AG04450 (cell line): ENCODE measurements around the gene PARP9. TPM values are rescaled to one million over a fixed set of nuclear protein-coding genes. Genes with fewer than 3 reads are reported as not detected.

Source experiments
- CTCF ChIA-PET: fragments of 300-600, 350-600 bp; formaldehyde crosslinking; extraction: SDS; loops from one replicate; lab custom pipeline; 2022; ENCODE audit warnings: antibody characterized with exemption, inconsistent platforms; lab: Charles Lee
- POLR2A ChIA-PET: fragments of 350-600 bp; formaldehyde crosslinking; extraction: SDS; loops from one replicate; lab custom pipeline; 2021; ENCODE audit warnings: antibody characterized with exemption, inconsistent platforms; lab: Yijun Ruan, JAX
- DNase-seq: peaks from one replicate; pipeline ENCODE4 v3.0.0-alpha.2; 2011; ENCODE audit warnings: low read depth, low spot score
- H3K27ac ChIP-seq: one replicate; pipeline ENCODE4 v1.5.1; 2012; ENCODE audit warnings: low read depth, low read length, control low read depth
- H3K27me3 ChIP-seq: one replicate; pipeline ENCODE4 v1.6.0; 2012; ENCODE audit warnings: low read length; ENCODE audit not compliant: control insufficient read depth, insufficient read depth
- H3K4me3 ChIP-seq: 2 replicates; pipeline ENCODE4 v1.5.1; 2011; ENCODE audit warnings: mild to moderate bottlenecking, low read depth, low read length, control low read depth
- H3K9me3 ChIP-seq: 2 replicates; pipeline ENCODE4 v1.5.1; 2012; ENCODE audit warnings: low read length; ENCODE audit not compliant: control insufficient read depth, insufficient read depth
- CTCF ChIP-seq: IDR thresholded peaks from 2 replicates; pipeline ENCODE4 v1.5.1; 2011; ENCODE audit warnings: low read depth, low read length, control low read depth, inconsistent platforms
- polyA plus RNA-seq: library from polyadenylated mRNA; depleted of rRNA; stranded (reverse); fragments of >200 nt; gene quantifications from 2 replicates; pipeline ENCODE4 v1.2.3, GENCODE V29; 2011

Gene PARP9
- polyA plus RNA-seq, 1 experiment, result 24.4 TPM

GRCh38 chr3:122563717-122564025 lies 429 bp downstream of the PARP9 start:
- ChIA-PET CTCF (interaction anchor here (0.6 to 10.0 kb wide), 4 partner anchors 18 to 179 kb away, joined by 3 to 129 read pairs (median 14); partner anchors contain the start of genes FAM162A and PARP14), POLR2A (interaction anchor here (1.0 kb wide), 1 partner anchor 116 kb away, joined by 4 read pairs; no protein-coding TSS in a partner anchor)
- no peak for TF ChIP-seq CTCF
- DNase-seq, result no peak
- no peaks in the 10 kb centered on the region for H3K27me3 ChIP-seq
- H3K9me3 ChIP-seq, result no peaks in the 10 kb centered on the region
- peak overlapping the region; percentile 82 for H3K4me3 ChIP-seq
- H3K27ac ChIP-seq, result no peak overlapping the region

- CTCF ChIA-PET, result interaction anchor here (1.3 to 10.0 kb wide), 3 partner anchors 17 to 262 kb away, joined by 3 to 129 read pairs (median 3); partner anchors contain the start of gene PARP14
- H3K27me3 ChIP-seq, result no peaks in the 10 kb centered on the region
- H3K9me3 ChIP-seq, result no peaks in the 10 kb centered on the region
- peak overlapping the region; percentile 82 for H3K4me3 ChIP-seq
- no peak for DNase-seq
- no peak for TF ChIP-seq CTCF
- POLR2A ChIA-PET, result no interaction called here
- no peak overlapping the region for H3K27ac ChIP-seq
Measured at GRCh38 chr3:122562923-122563716, 980 bp downstream of the PARP9 start.

GRCh38 chr3:122560680-122561079 lies 3.4 kb downstream of the PARP9 start:
- Histone ChIP-seq H3K9me3 (no peaks in the 10 kb centered on the region), H3K27me3 (no peaks in the 10 kb centered on the region), H3K4me3 (no peak overlapping the region), H3K27ac (no peak overlapping the region)
- ChIA-PET CTCF (interaction anchor here (1.1 to 10.0 kb wide), 4 partner anchors 118 to 1013 kb away, joined by 3 to 129 read pairs (median 4); partner anchors contain the start of gene PARP14), POLR2A (no interaction called here)
- DNase-seq, result no peak
- peak; percentile 69 for TF ChIP-seq CTCF

- no peak overlapping the region for H3K4me3 ChIP-seq
- DNase-seq, result no peak
- H3K9me3 ChIP-seq, result no peaks in the 10 kb centered on the region
- no peaks in the 10 kb centered on the region for H3K27me3 ChIP-seq
- CTCF ChIA-PET, result interaction anchor here (0.6 to 10.0 kb wide), 9 partner anchors 11 to 1013 kb away, joined by 3 to 129 read pairs (median 4); partner anchors contain the start of genes KPNA1 and PARP14
- POLR2A ChIA-PET, result no interaction called here
- TF ChIP-seq CTCF, result no peak
- no peak overlapping the region for H3K27ac ChIP-seq
Measured at GRCh38 chr3:122559906-122560305, 4.2 kb downstream of the PARP9 start.

- TF ChIP-seq CTCF, result no peak
- POLR2A ChIA-PET, result no interaction called here
- CTCF ChIA-PET, result interaction anchor here (0.5 to 10.0 kb wide), 6 partner anchors 10 to 1011 kb away, joined by 3 to 129 read pairs (median 4); partner anchors contain the start of gene PARP14
- Histone ChIP-seq H3K9me3 (no peaks in the 10 kb centered on the region), H3K4me3 (no peak overlapping the region), H3K27me3 (no peaks in the 10 kb centered on the region), H3K27ac (no peak overlapping the region)
- DNase-seq, result no peak
Measured at GRCh38 chr3:122558605-122559004, 5.5 kb downstream of the PARP9 start.
